SU-DHL-6 (cell line): ENCODE data around the gene JOSD1.
A peak's percentile ranks its signal among the peaks of the same experiment; 100 is the strongest.

Source experiments
- H2AFZ ChIP-seq: fragments of 200-600 bp; sonication (generic); 2 replicates; pipeline ENCODE4 v1.6.1; 2014; ENCODE audit warnings: low read depth, mild to moderate bottlenecking, moderate library complexity, mixed read lengths, antibody characterized with exemption, low read length; ENCODE audit not compliant: severe bottlenecking
- H3F3A ChIP-seq: fragments of 200-600 bp; shearing (Covaris generic); 2 replicates; pipeline ENCODE4 v1.6.0; 2016; ENCODE audit warnings: antibody characterized with exemption, mild to moderate bottlenecking; ENCODE audit not compliant: insufficient read depth
- H3K27ac ChIP-seq: fragments of 200-600 bp; sonication (generic); 2 replicates; pipeline ENCODE4 v1.5.1; 2016; ENCODE audit warnings: low read depth, mild to moderate bottlenecking, low read length, moderate library complexity, mixed read lengths
- H3K27me3 ChIP-seq: fragments of 200-600 bp; sonication (generic), shearing (Covaris generic); 2 replicates; pipeline ENCODE4 v1.6.0; 2014; ENCODE audit warnings: mild to moderate bottlenecking, low read length
- H3K36me3 ChIP-seq: fragments of 200-600 bp; sonication (generic); 2 replicates; pipeline ENCODE4 v1.6.1; 2014; ENCODE audit warnings: mild to moderate bottlenecking, low read length, mixed read lengths
- H3K4me2 ChIP-seq: fragments of 300-600, 200-600 bp; shearing (Covaris generic), sonication (generic); 2 replicates; pipeline ENCODE4 v1.6.0; 2014; ENCODE audit warnings: low read length, low read depth, mild to moderate bottlenecking; ENCODE audit not compliant: poor library complexity, severe bottlenecking
- H3K4me3 ChIP-seq: fragments of 200-600 bp; sonication (generic); 2 replicates; pipeline ENCODE4 v1.5.1; 2014; ENCODE audit warnings: antibody characterized with exemption, low read length, mild to moderate bottlenecking, mixed read lengths; ENCODE audit not compliant: insufficient read depth, poor library complexity, severe bottlenecking
- H3K79me2 ChIP-seq: fragments of 200-600 bp; sonication (generic); 2 replicates; pipeline ENCODE4 v1.6.1; 2014; ENCODE audit warnings: mild to moderate bottlenecking, low read length, moderate library complexity; ENCODE audit not compliant: insufficient read depth
- H3K9ac ChIP-seq: fragments of 200-600 bp; sonication (generic); 2 replicates; pipeline ENCODE4 v1.7.0; 2014; ENCODE audit warnings: mild to moderate bottlenecking, low read length
- H3K9me2 ChIP-seq: fragments of 200-600 bp; sonication (generic); replicated peaks from 2 replicates; pipeline ENCODE4 v1.6.1; 2014; ENCODE audit warnings: low read length; ENCODE audit not compliant: insufficient read depth
- H3K9me3 ChIP-seq: fragments of 200-600 bp; sonication (generic); 2 replicates; pipeline ENCODE4 v1.6.1; 2014; ENCODE audit warnings: low read length, mixed read lengths; ENCODE audit not compliant: insufficient read depth
- H4K20me1 ChIP-seq: fragments of 200-600 bp; sonication (generic); 2 replicates; pipeline ENCODE4 v1.6.1; 2014; ENCODE audit warnings: low read depth, mild to moderate bottlenecking, antibody characterized with exemption, low read length, moderate library complexity, mixed read lengths
- CTCF ChIP-seq: fragments of 200-600 bp; sonication (generic); IDR thresholded peaks from one replicate; pipeline ENCODE4 v1.5.1; 2017; ENCODE audit warnings: antibody characterized with exemption, mild to moderate bottlenecking, low read length, moderate library complexity; ENCODE audit not compliant: insufficient read depth, poor library complexity, severe bottlenecking
- EZH2phosphoT487 ChIP-seq: fragments of 200-600 bp; sonication (generic), shearing (Covaris generic); conservative IDR thresholded peaks from 2 replicates; pipeline ENCODE4 v1.6.1; 2018; ENCODE audit warnings: mild to moderate bottlenecking, antibody characterized with exemption, low read length, moderate library complexity, mixed read lengths

Gene JOSD1

DNA sequence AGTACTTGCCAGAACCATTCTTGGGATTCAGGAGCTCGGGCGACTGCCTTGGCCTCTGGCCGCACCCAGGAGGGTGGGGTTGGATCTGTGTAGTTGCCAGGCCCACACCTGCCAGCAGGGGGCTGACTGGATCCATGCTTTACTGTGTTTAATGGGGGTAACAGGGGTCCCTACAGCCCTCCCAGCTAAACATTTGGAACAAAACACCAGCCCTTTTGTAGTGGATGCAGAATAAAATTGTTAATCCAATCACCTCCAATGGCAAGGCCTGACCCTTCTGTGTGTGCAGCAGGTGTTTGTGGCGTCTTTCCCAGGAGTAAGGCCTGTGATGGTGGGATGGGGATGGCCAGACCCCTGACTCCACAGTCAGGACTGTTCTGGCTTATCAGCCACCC, 32.6 kb upstream of the JOSD1 start:
- Histone ChIP-seq H3K27ac (no peak overlapping the region), H3K9me2 (no peaks in the 10 kb centered on the region), H3K27me3 (no peaks in the 10 kb centered on the region), H4K20me1 (no peaks in the 10 kb centered on the region), H3K9ac (no peak overlapping the region), H3K4me2 (no peak overlapping the region), H2AFZ (no peak overlapping the region), H3K9me3 (no peaks in the 10 kb centered on the region), H3K4me3 (no peak overlapping the region), H3K79me2 (no peaks in the 10 kb centered on the region), H3K36me3 (no peaks in the 10 kb centered on the region; the same call in 1 of the 2 replicates), H3F3A (peaks cover 9% of the 10 kb centered on the region; the same call in 1 of the 2 replicates)
- peak; percentile 92 for TF ChIP-seq CTCF
- TF ChIP-seq EZH2phosphoT487: no peak

- Histone ChIP-seq H3K9me3 (no peaks in the 10 kb centered on the region), H3K4me3 (no peak overlapping the region), H3F3A (peaks cover 9% of the 10 kb centered on the region; the same call in 1 of the 2 replicates), H4K20me1 (no peaks in the 10 kb centered on the region), H2AFZ (no peak overlapping the region), H3K27ac (no peak overlapping the region), H3K27me3 (no peaks in the 10 kb centered on the region), H3K79me2 (no peaks in the 10 kb centered on the region), H3K9ac (no peak overlapping the region), H3K9me2 (no peaks in the 10 kb centered on the region), H3K4me2 (no peak overlapping the region), H3K36me3 (no peaks in the 10 kb centered on the region; the same call in 1 of the 2 replicates)
- TF ChIP-seq EZH2phosphoT487 (no peak), CTCF (no peak)
Observed at GRCh38 chr22:38732251-38732815, 31.6 kb upstream of the JOSD1 start.

DNA sequence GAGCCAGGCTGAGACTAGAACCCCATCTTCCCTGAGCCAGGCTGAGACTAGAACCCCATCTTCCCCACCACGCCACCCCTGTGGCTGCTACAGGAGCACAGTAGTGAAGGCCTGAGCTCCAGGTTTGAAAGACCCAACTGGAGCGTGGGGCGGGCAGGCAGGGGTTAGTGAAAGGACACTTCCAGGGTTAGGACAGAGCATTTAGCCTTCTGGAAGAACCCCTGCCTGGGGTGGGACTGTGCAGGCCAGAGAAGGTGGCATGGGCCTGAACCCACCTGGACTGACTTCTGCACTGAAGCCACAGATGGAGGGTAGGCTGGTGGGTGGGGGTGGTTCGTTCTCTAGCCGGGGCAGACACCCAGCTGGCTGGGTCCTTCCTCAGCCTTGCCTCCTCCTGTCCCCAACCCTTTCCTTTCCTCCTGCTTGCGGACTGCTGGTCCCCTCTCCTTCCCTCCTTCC, 31.0 kb upstream of the JOSD1 start:
- TF ChIP-seq EZH2phosphoT487 (no peak), CTCF (no peak)

More for the DNA sequence above, 31.0 kb upstream of the JOSD1 start:
- H4K20me1 ChIP-seq: no peaks in the 10 kb centered on the region
- no peaks in the 10 kb centered on the region for H3K9me2 ChIP-seq
- H3F3A ChIP-seq: peaks cover 9% of the 10 kb centered on the region; the same call in 1 of the 2 replicates
- H3K27ac ChIP-seq: no peak overlapping the region
- no peak overlapping the region for H2AFZ ChIP-seq
- no peaks in the 10 kb centered on the region for H3K9me3 ChIP-seq
- no peaks in the 10 kb centered on the region for H3K79me2 ChIP-seq
- H3K27me3 ChIP-seq: no peaks in the 10 kb centered on the region
- H3K4me3 ChIP-seq: no peak overlapping the region
- no peaks in the 10 kb centered on the region; the same call in 1 of the 2 replicates for H3K36me3 ChIP-seq
- no peak overlapping the region for H3K9ac ChIP-seq
- H3K4me2 ChIP-seq: no peak overlapping the region
